ENCODE data around the gene CEP170B. TPM values are rescaled to one million over a fixed set of nuclear protein-coding genes. Genes with fewer than 3 reads are reported as not detected.
"Not testable (repeated sequence)": the region's sequence is repeated elsewhere in the genome, so short reads cannot be mapped to it uniquely, and the experiment has no call there.

The CEP170B gene
- total RNA-seq, 1 donor from 2014 or later: 3.8 TPM

DNA sequence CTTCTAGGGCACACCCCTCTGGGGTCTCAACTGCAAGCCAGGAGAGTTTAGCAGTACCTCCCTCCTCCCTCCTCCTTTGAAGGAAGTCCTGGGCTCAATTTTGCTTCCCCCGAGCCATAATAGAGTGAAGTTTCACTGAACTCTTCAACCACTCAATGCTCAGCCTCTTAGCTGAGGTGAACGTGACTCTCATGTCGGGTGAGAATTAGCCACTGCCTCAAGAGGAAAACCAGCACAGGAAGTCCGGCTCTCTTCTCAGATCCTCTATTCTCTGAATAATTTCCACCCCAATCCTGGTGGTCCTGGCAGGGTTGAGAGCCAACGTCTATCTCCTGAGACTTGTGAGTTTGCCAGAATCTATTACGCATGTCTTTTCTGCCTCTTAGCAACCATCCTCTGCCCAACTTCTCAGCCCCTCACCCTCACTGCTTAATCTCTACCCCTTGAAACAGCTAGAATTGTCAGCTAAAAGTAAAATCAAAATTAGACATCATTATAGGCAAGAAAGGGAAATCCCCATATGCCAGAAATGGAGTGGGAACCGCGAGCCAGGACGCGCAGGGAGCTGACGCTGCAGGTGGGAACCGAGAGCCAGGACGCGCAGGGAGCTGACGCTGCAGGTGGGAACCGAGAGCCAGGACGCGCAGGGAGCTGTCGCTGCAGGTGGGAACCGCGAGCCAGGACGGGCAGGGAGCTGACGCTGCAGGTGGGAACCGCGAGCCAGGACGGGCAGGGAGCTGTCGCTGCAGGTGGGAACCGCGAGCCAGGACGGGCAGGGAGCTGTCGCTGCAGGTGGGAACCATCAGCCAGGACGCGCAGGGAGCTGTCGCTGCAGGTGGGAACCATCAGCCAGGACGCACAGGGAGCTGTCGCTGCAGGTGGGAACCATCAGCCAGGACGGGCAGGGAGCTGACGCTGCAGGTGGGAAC, 39.8 kb downstream of the CEP170B start:
- intact Hi-C loops (cut with micrococcal nuclease): not testable (repeated sequence)

- intact Hi-C loops (cut with micrococcal nuclease): not testable (repeated sequence)
These were observed 40.5 kb downstream of the CEP170B start for GRCh38 chr14:104905579-104905933.

DNA sequence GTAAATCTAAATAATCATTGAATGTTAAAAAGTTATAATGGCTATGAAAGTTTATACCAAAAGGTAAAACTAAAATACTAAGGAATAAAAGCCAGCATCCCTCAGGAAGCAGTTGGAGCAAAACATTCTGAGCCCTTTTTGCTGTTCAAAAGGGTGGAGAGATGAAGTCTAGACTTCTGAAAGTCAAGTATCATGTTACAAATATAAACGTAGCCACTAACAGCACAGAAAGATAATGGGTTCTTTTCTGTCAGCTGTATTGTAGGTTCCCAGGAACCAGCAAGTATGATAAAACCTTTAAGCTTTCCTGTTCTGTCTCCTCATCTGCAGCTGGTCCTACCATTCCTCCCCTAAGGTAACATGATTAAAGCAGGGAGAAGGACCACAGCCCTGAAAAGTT, 43.2 kb downstream of the CEP170B start:
- intact Hi-C loops (cut with micrococcal nuclease): no loop called here

DNA sequence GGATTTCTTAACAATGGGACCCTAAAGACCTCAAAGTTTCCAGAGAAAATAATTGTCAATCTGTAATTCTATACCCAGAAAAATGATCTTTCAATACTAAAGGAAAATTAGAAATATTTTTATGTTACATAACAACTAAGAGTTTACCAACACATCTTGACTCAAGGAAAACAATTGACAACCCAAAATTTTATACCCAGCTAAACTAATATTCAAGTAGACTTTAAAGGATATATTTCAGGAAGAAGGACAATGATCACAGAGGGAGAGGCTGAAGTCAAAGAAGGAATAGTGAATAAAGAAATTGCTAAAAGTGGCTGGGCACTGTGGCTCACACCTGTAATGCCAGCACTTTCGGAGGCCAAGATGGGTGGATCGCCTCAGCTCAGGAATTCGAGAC, 47.0 kb downstream of the CEP170B start:
- intact Hi-C loops (cut with micrococcal nuclease): no loop called here

GRCh38 chr14:104913435-104913834, 48.4 kb downstream of the CEP170B start:
- intact Hi-C loops (cut with micrococcal nuclease): no loop called here

GRCh38 chr14:104917116-104917515, 52.0 kb downstream of the CEP170B start:
- intact Hi-C loops (cut with micrococcal nuclease): no loop called here

DNA sequence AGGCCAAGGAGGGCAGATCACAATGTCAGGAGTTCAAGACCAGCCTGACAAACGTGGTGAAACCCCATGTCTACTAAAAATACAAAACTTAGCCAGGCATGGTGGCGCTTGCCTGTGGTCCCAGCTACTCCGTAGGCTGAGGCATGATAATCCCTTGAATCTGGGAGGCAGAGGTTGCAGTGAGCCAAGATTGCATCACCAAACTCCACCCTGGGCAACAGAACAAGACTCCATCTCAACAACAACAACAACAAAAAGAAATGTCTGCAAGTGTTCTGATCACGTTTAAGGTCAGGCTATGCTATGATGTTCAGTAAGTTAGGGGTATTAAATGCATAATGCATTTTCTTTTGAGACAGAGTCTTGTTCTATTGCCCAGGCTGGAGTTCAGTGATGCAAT, 52.9 kb downstream of the CEP170B start:
- intact Hi-C loops (cut with micrococcal nuclease): no loop called here

- intact Hi-C loops (cut with micrococcal nuclease): not testable (repeated sequence)
These were observed 54.3 kb downstream of the CEP170B start for GRCh38 chr14:104919152-104919992.

- intact Hi-C loops (cut with micrococcal nuclease): no loop called here
These were observed 54.9 kb downstream of the CEP170B start for GRCh38 chr14:104919993-104920315.

GRCh38 chr14:104923640-104924420, 58.8 kb downstream of the CEP170B start:
- intact Hi-C loops (cut with micrococcal nuclease): no loop called here

DNA sequence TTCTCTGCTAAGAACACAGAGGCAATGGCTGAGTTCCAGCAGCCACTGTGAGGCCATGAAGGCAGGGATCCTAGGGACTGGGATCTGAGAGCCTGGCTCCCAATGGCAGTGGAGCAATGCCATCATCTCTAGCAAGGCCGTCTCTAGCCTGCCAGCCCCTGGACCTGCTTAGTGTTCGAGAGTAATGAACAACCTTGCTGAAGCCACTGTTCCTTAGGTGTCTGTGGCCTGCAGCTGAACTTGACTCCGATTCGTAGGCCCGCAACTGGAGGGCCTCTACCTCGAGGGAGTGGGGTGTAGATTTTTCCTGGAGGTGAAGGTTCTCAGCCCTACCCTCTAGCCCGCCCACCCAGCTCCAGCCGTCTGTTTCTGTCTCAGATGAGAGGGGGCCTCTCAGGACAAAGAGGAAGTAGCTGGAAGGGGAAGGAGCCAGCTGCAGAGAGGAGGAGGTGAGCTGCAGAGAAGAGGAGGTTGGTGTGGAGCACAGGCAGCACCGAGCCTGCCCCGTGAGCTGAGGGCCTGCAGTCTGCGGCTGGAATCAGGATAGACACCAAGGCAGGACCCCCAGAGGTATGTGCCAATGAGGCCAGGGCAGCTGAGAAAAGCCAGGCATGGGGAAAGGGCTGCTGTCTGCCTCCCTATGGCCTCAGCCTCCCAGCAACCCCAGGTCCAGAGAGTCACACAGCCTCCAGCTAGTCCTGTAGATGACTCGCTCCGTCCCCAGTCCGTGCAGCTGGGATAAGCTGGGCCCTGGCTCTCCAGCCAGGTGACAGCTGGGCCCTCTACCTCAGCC, 59.5 kb downstream of the CEP170B start, which contains the start of gene PLD4:
PLD4 (plus strand) TSS at position 459 of the 793 bp plus-strand sequence. CDS start 2,262 bp downstream, outside the sequence.
- intact Hi-C loops (cut with micrococcal nuclease): no loop called here

DNA sequence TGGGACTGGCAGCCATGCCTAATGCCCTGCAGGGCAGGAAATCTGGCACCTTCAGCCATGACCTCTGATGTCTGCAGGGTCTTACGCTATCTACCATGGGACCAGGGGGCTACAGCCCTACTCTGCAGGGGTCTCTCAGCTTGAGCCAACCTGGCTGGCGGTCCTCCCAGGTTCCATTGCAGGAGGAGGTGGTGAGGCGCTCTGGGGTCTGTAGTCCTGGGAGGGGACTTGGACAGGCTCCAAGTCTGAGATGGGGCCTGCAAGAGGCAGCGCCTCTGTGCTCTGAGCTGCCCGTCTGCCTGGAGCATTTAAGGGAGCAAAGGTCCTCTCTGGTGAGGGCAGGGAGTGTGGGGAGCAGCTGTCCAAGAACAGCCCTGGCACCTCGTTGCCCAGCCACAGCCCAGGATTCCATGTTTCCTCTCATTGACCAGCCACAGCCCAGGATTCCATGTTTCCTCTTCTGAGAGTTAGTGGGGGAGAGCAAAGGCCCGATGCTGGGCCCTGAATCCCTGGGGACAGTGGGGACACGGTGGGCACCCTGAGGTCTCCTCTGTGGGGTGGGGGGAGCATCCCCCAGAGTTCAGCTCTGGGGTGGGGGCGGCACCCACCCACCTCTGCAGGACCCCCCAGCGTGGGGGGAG, 60.3 kb downstream of the CEP170B start:
- intact Hi-C loops (cut with micrococcal nuclease): no loop called here

DNA sequence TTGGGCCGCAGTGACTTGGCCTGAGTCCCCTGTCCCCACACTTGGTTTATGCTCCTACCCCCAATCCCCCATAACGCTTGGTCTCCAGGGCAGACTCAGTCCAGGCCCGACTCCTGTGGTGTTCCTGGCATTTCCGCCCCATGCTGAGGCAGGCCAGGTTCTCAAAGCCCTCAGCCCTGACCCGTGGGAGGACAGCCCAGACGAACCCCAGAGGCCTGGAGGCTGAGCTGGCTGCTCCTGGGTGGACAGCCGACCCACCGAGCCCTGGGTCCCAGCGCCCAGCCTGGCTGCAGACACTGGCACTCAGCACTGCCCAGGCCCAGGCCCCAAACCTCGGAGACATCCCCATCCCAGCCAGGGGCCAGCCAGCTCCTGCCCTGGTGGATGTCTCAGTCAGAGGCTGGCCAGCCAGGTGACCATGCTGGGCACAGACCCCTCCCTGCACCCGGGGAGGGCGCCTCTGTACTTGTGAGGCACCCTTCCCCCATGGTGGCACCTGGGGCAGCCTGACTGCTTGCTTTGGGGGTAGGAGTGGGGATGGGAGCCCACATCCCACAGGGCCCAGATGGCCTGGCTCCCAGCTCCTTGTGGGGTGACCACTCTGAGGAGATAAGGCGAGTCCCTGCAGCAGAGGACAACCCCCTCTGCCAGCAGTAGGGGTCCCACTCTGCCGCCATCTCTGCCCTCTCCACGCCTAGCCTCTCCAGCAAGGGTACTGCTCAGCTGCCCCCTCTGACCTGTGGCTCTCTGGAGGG, 61.0 kb downstream of the CEP170B start:
- intact Hi-C loops (cut with micrococcal nuclease): no loop called here

GRCh38 chr14:104926619-104927431, 61.8 kb downstream of the CEP170B start:
- intact Hi-C loops (cut with micrococcal nuclease): no loop called here

GRCh38 chr14:104927432-104927816, 62.4 kb downstream of the CEP170B start:
- intact Hi-C loops (cut with micrococcal nuclease): no loop called here

GRCh38 chr14:104927901-104928300, 62.8 kb downstream of the CEP170B start:
- intact Hi-C loops (cut with micrococcal nuclease): no loop called here

GRCh38 chr14:104928391-104929133, 63.5 kb downstream of the CEP170B start:
- intact Hi-C loops (cut with micrococcal nuclease): no loop called here

All from T-helper 2 cell treated with Interferon-gamma antibody and Interleukin-4, amounts not matched to agents 100 ng/mL and 5 ng/mL, for 36 hours (primary cell).